Thoracic aorta (tissue), 2 donors: ENCODE data around the gene CARMIL1. TPM values are rescaled to one million over a fixed set of nuclear protein-coding genes. Genes with fewer than 3 reads are reported as not detected.

Experiments used
- ATAC-seq: fragments of 150-250 bp; one replicate; pipeline ENCODE4 v1.8.0; 2017; ENCODE audit warnings: low read depth; ENCODE audit not compliant: insufficient number of reproducible peaks, low FRiP score
- DNase-seq: peaks from one replicate; pipeline ENCODE4 v3.0.0-alpha.2; 2020; ENCODE audit warnings: low spot score
- H3K27ac ChIP-seq, 2 donors: fragments of 200-600 bp; sonication (generic); 1 replicate in 1 of 2; 2 replicates in 1 of 2; pipeline ENCODE4 v1.5.1; 2016; ENCODE audit warnings: mild to moderate bottlenecking in 2 of 2, moderate library complexity in 2 of 2
- H3K27me3 ChIP-seq: fragments of 200-600 bp; sonication (generic); replicated peaks from 2 replicates; pipeline ENCODE4 v1.6.0; 2016; ENCODE audit warnings: mild to moderate bottlenecking; ENCODE audit not compliant: insufficient read depth
- H3K36me3 ChIP-seq: fragments of 200-600 bp; sonication (generic); one replicate; pipeline ENCODE4 v1.5.1; 2016
- H3K4me1 ChIP-seq, 2 donors: fragments of 200-600 bp; sonication (generic); 1 replicate in 1 of 2; 2 replicates in 1 of 2; pipeline versions ENCODE4 v1.5.1 to v1.6.0; 2016; ENCODE audit warnings: low read depth in 2 of 2, mild to moderate bottlenecking in 1 of 2; ENCODE audit not compliant: control insufficient read depth in 1 of 2
- H3K4me3 ChIP-seq: fragments of 200-600 bp; sonication (generic); 2 replicates; pipeline ENCODE4 v1.5.1; 2016; ENCODE audit warnings: mild to moderate bottlenecking
- H3K9me3 ChIP-seq: fragments of 200-600 bp; sonication (generic); 2 replicates; pipeline ENCODE4 v1.5.1; 2016
- total RNA-seq, 2 donors: library from RNA; depleted of rRNA; stranded (reverse); fragments of >200 nt; gene quantifications; one replicate each; pipeline versions ENCODE4 v1.1.0 to v1.2.3, GENCODE V29; 2016
- TF ChIP-seq, protein P1 (sequence below): fragments of 200-600 bp; sonication (generic); IDR thresholded peaks from one replicate; pipeline ENCODE4 v1.5.1; 2019; ENCODE audit warnings: antibody characterized with exemption

Gene CARMIL1
- total RNA-seq, 2 donors from 2014 or later, result 60.4 to 63.0 TPM

DNA sequence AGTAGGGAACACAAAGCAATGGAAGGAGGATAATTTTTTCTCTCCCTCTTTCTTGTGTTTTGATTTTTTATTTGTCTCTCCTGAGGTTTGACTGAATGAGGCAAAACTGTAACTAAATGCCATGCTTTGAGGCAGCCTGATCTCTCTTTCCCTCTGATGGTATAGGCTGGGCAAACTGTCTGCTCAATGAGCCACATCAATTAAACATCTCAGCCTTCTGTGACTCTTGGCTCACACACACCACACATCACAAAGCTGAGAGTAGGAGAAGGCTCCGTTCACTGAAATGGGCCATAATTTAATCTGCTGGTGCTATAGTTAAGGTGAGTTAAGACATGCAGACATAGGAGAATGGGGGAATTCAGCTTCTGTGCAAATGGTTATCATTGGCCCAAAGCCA, 344.7 kb downstream of the CARMIL1 start:
- ATAC-seq (no peak), DNase-seq (no peak)
- Histone ChIP-seq H3K36me3 (peaks cover 11% of the 10 kb centered on the region), H3K27ac (no peak overlapping the region), H3K4me3 (no peak overlapping the region), H3K9me3 (no peaks in the 10 kb centered on the region), H3K4me1 (no peaks in the 10 kb centered on the region), H3K27me3 (no peaks in the 10 kb centered on the region)
- TF ChIP-seq, protein P1, sequence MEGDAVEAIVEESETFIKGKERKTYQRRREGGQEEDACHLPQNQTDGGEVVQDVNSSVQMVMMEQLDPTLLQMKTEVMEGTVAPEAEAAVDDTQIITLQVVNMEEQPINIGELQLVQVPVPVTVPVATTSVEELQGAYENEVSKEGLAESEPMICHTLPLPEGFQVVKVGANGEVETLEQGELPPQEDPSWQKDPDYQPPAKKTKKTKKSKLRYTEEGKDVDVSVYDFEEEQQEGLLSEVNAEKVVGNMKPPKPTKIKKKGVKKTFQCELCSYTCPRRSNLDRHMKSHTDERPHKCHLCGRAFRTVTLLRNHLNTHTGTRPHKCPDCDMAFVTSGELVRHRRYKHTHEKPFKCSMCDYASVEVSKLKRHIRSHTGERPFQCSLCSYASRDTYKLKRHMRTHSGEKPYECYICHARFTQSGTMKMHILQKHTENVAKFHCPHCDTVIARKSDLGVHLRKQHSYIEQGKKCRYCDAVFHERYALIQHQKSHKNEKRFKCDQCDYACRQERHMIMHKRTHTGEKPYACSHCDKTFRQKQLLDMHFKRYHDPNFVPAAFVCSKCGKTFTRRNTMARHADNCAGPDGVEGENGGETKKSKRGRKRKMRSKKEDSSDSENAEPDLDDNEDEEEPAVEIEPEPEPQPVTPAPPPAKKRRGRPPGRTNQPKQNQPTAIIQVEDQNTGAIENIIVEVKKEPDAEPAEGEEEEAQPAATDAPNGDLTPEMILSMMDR, result no peak

DNA sequence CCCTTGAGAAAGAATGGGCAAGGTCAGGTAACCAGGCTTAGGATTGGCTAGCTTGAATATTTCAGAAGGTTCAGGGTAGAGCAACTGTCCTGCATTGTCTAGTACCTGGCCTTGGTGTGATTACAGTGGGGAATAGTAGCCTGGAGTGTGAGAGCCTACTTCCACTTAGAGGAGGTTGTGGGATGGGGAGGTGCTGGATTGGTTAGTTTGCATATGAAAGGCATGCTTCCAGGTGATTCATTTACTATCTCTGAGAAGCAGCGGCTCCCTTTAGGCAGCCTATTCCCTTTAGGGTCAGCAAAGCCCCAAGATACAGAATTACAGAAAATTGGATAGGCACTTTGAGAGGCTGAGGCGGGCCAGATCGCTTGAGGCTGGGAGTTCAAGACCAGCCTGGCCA, 347.8 kb downstream of the CARMIL1 start:
- H3K27me3 ChIP-seq, result no peaks in the 10 kb centered on the region
- DNase-seq, result no peak
- H3K4me3 ChIP-seq, result no peak overlapping the region
- no peaks in the 10 kb centered on the region for H3K9me3 ChIP-seq
- TF ChIP-seq, protein P1, result no peak
- ATAC-seq, result no peak
- H3K36me3 ChIP-seq, result no peaks in the 10 kb centered on the region
- no peaks in the 10 kb centered on the region for H3K4me1 ChIP-seq
- no peak overlapping the region for H3K27ac ChIP-seq

DNA sequence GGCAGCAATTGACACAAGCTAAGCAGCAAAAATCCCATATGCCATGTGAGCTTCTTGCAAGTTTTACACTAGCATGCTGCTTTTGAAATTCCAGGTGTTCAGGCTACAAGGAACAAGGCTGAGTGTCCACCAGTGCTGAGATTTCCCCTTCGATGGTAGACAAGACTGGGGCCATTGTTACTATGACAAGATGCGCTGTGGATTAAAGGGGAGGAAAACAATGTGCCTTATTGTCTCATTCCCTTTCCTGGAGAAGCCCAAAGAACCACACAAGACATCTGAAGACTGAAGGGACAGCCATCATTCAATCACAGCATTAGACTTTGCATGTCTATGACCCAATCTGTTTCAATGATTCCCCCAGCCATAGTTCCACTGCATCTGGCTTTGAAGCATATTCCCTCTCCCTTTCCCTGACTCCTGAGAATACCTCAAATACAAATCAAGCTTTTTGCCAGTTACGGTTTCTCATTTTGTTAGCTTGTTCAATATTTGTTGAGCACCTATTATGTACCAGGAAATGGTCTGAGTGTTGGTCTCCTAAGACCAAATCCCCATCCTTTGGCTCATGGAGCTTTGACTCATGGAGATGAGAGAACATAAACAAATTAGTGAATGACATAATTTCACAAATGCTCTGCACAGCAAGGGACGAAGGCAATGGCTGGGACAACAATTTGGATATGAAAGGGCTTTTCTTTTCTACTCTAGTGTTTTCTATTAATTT, 349.5 kb downstream of the CARMIL1 start:
- TF ChIP-seq, protein P1, result no peak
- Histone ChIP-seq H3K4me3 (no peak overlapping the region), H3K27ac (no peak overlapping the region), H3K4me1 (no peaks in the 10 kb centered on the region), H3K9me3 (no peaks in the 10 kb centered on the region), H3K27me3 (no peaks in the 10 kb centered on the region), H3K36me3 (no peaks in the 10 kb centered on the region)
- no peak for ATAC-seq
- DNase-seq, result no peak

DNA sequence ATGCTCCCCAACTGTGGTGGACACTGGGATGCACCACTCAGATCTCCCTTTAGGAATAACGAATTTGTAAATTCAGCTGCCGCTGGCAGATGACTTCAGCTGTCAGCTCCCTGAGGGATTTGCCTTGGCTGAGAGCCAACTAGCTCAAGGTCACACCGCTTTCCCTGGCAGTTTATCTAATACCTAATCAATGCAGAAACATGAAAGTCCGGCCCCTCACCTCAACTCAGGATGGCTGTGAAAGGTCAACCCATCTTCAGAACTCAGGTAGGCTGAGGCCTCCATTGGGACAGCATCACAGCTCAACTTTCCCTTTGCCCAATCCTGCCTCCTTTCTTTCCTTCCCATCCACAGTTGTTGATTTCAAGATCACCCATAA, 350.0 kb downstream of the CARMIL1 start:
- TF ChIP-seq, protein P1, result no peak
- H3K4me3 ChIP-seq, result no peak overlapping the region
- H3K9me3 ChIP-seq, result no peaks in the 10 kb centered on the region
- H3K27me3 ChIP-seq, result no peaks in the 10 kb centered on the region
- ATAC-seq, result no peak
- H3K36me3 ChIP-seq, result no peaks in the 10 kb centered on the region
- no peak for DNase-seq
- no peak overlapping the region for H3K27ac ChIP-seq
- no peaks in the 10 kb centered on the region for H3K4me1 ChIP-seq

DNA sequence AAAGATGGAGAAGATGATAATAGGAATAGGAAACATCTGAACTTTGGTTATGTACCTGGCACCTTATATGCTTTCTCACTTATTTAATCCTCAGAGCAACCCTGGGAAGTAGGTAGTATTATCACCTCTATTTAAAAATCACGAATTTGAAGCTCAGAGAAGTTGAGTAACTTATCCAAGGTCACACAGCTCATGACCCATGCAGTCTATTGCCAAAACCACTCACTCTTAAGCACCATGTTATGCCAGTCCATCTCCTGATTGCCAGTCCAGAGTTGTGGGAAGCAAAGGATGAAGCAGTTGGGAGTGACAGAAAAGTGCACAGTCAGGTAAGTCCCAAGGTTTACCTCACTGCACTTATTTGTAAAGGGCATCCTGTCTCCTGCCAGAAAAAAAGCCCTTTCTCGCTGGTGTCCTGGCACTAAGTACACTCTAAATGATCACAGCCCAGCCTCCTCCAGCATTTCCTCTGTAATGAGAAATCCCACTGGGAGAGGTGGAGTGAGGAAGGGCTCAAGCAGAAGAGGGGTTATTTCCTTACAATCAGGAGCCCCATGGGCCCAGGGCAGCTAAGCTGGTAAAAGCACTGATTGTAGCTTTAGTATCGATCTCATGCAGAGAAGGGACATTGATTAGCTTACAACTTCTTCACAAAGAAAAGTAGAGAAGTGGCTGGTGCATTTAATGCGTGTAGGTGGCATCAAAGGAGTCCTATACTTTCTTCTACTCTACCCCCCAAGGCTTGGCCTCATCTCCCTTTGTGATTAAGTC, 351.5 kb downstream of the CARMIL1 start:
- TF ChIP-seq, protein P1, result no peak
- H3K4me3 ChIP-seq, result no peak overlapping the region
- ATAC-seq (no peak), DNase-seq (no peak)
- H3K9me3 ChIP-seq, result no peaks in the 10 kb centered on the region
- H3K27ac ChIP-seq, result no peak overlapping the region
- no peaks in the 10 kb centered on the region for H3K4me1 ChIP-seq
- H3K27me3 ChIP-seq, result no peaks in the 10 kb centered on the region
- no peaks in the 10 kb centered on the region for H3K36me3 ChIP-seq
